ENCODE results near the gene SYNE1.
A peak's percentile ranks its signal among the peaks of the same experiment; 100 is the strongest.

Gene SYNE1

GRCh38 chr6:152206072-152206818 is 430.9 kb downstream of the SYNE1 start:
- H3K4me3 ChIP-seq (replicated peaks in 1 of 2; ENCODE audit: low read depth in 2 of 2, low read length in 2 of 2), result no peak overlapping the region
- TF ChIP-seq CTCF (IDR thresholded peaks at IDR 0.05; ENCODE audit: low read depth, low read length), result peak; percentile 61
- peak; percentile 37 to 52 for DNase-seq (ENCODE audit: low read depth in 2 of 2)

GRCh38 chr6:152204591-152204990 is 432.6 kb downstream of the SYNE1 start:
- no peak for TF ChIP-seq CTCF (IDR thresholded peaks at IDR 0.05; ENCODE audit: low read depth, low read length)
- DNase-seq (ENCODE audit: low read depth in 2 of 2), result peak in 1 of 2 donors; percentile 14
- H3K4me3 ChIP-seq (replicated peaks in 1 of 2; ENCODE audit: low read depth in 2 of 2, low read length in 2 of 2), result no peak overlapping the region

- DNase-seq (ENCODE audit: low read depth in 2 of 2), result no peak
- TF ChIP-seq CTCF (IDR thresholded peaks at IDR 0.05; ENCODE audit: low read depth, low read length), result no peak
- no peak overlapping the region for H3K4me3 ChIP-seq (replicated peaks in 1 of 2; ENCODE audit: low read depth in 2 of 2, low read length in 2 of 2)
Observed at GRCh38 chr6:152201120-152201519, 436.0 kb downstream of the SYNE1 start.

GRCh38 chr6:152195896-152196295 is 441.3 kb downstream of the SYNE1 start:
- TF ChIP-seq CTCF (IDR thresholded peaks at IDR 0.05; ENCODE audit: low read depth, low read length), result no peak
- DNase-seq (ENCODE audit: low read depth in 2 of 2), result no peak
- no peak overlapping the region for H3K4me3 ChIP-seq (replicated peaks in 1 of 2; ENCODE audit: low read depth in 2 of 2, low read length in 2 of 2)

- no peak overlapping the region for H3K4me3 ChIP-seq (replicated peaks in 1 of 2; ENCODE audit: low read depth in 2 of 2, low read length in 2 of 2)
Observed at GRCh38 chr6:152189736-152190135, 447.4 kb downstream of the SYNE1 start.

GRCh38 chr6:152188011-152188410 is 449.2 kb downstream of the SYNE1 start:
- DNase-seq (ENCODE audit: low read depth in 2 of 2), result no peak

More at GRCh38 chr6:152189736-152190135, 447.4 kb downstream of the SYNE1 start:
- TF ChIP-seq CTCF (IDR thresholded peaks at IDR 0.05; ENCODE audit: low read depth, low read length), result no peak
- DNase-seq (ENCODE audit: low read depth in 2 of 2), result peak; percentile 13 to 69

More at GRCh38 chr6:152188011-152188410, 449.2 kb downstream of the SYNE1 start:
- no peak overlapping the region for H3K4me3 ChIP-seq (replicated peaks in 1 of 2; ENCODE audit: low read depth in 2 of 2, low read length in 2 of 2)
- no peak for TF ChIP-seq CTCF (IDR thresholded peaks at IDR 0.05; ENCODE audit: low read depth, low read length)
